Measurements from ENCODE around the gene ELMOD1. TPM values are rescaled to one million over a fixed set of nuclear protein-coding genes. Genes with fewer than 3 reads are reported as not detected.

The ELMOD1 gene
- total RNA-seq, 2 experiments from 2014 or later, result not detected

GRCh38 chr11:107707215-107707671 lies 116.3 kb downstream of the ELMOD1 start:
- H3K4me2 ChIP-seq (ENCODE audit: low read length), result no peak overlapping the region
- H2AFZ ChIP-seq (ENCODE audit: low read length), result no peak overlapping the region
- no TSS peak for BruUV-seq (replicated peaks)
- intact Hi-C loops (cut with micrococcal nuclease; ENCODE audit: unreplicated experiment), result no loop called here
- no peaks in the 10 kb centered on the region for H3K4me1 ChIP-seq (ENCODE audit: insufficient read depth, low read length, poor library complexity, severe bottlenecking)
- H3K4me3 ChIP-seq (ENCODE audit: low read depth, low read length, poor library complexity, severe bottlenecking), result no peak overlapping the region
- H3K9me2 ChIP-seq (ENCODE audit: insufficient read depth, low read length), result no peaks in the 10 kb centered on the region
- CTCF ChIA-PET (ENCODE audit: unreplicated experiment), result no interaction called here
- TF ChIP-seq CTCF (conservative IDR thresholded peaks at IDR 0.05; ENCODE audit: low read length) (no peak), EZH2phosphoT487 (IDR thresholded peaks at IDR 0.05; ENCODE audit: borderline replicate concordance, low read depth, low read length) (no peak)
- no peaks in the 10 kb centered on the region; the same call in 1 of the 2 replicates for H4K20me1 ChIP-seq (ENCODE audit: insufficient read depth, low read length)
- no peak overlapping the region for H3K27ac ChIP-seq (ENCODE audit: low read depth, low read length, poor library complexity, severe bottlenecking)
- H3K9me3 ChIP-seq (ENCODE audit: low read length), result no peaks in the 10 kb centered on the region
- no peaks in the 10 kb centered on the region for H3K79me2 ChIP-seq (ENCODE audit: insufficient read depth, low read depth, low read length)
- POLR2A ChIA-PET, result no interaction called here
- DNase-seq (ENCODE audit: low spot score), result no peak
- H3K36me3 ChIP-seq (ENCODE audit: insufficient read depth, low read length), result no peaks in the 10 kb centered on the region

DNA sequence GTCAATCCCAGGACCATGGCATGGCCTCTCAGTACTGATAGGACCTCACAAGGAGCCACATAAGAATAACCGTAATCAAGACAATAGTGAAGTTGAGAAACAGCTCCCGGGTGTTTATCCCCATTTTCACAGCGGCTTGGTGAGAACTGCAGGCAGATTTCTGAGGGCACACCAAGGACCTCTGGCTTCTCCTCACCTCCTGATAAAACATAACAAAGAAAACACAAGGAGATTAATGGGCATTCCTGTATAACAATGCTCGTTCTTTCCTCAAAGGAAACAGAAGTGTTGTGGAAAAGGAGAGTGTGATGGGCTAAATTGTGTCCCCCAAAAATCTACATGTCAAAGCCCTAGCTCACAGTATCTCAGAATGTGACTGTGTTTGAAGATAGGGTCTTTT lies 116.9 kb downstream of the ELMOD1 start:
- BruUV-seq (replicated peaks), result no TSS peak
- no peak for TF ChIP-seq CTCF (conservative IDR thresholded peaks at IDR 0.05; ENCODE audit: low read length)
- TF ChIP-seq EZH2phosphoT487 (IDR thresholded peaks at IDR 0.05; ENCODE audit: borderline replicate concordance, low read depth, low read length), result no peak
- Histone ChIP-seq H3K4me3 (ENCODE audit: low read depth, low read length, poor library complexity, severe bottlenecking) (no peak overlapping the region), H3K27ac (ENCODE audit: low read depth, low read length, poor library complexity, severe bottlenecking) (no peak overlapping the region), H2AFZ (ENCODE audit: low read length) (no peak overlapping the region), H3K36me3 (ENCODE audit: insufficient read depth, low read length) (no peaks in the 10 kb centered on the region), H3K9me2 (ENCODE audit: insufficient read depth, low read length) (no peaks in the 10 kb centered on the region), H3K4me2 (ENCODE audit: low read length) (no peak overlapping the region), H4K20me1 (ENCODE audit: insufficient read depth, low read length) (no peaks in the 10 kb centered on the region; the same call in 1 of the 2 replicates), H3K79me2 (ENCODE audit: insufficient read depth, low read depth, low read length) (no peaks in the 10 kb centered on the region), H3K4me1 (ENCODE audit: insufficient read depth, low read length, poor library complexity, severe bottlenecking) (no peaks in the 10 kb centered on the region), H3K9me3 (ENCODE audit: low read length) (no peaks in the 10 kb centered on the region)
- POLR2A ChIA-PET, result no interaction called here
- DNase-seq (ENCODE audit: low spot score), result no peak
- intact Hi-C loops (cut with micrococcal nuclease; ENCODE audit: unreplicated experiment), result no loop called here
- CTCF ChIA-PET (ENCODE audit: unreplicated experiment), result no interaction called here

GRCh38 chr11:107708792-107709191 lies 117.8 kb downstream of the ELMOD1 start:
- Histone ChIP-seq H3K27ac (ENCODE audit: low read depth, low read length, poor library complexity, severe bottlenecking) (no peak overlapping the region), H3K36me3 (ENCODE audit: insufficient read depth, low read length) (no peaks in the 10 kb centered on the region), H2AFZ (ENCODE audit: low read length) (no peak overlapping the region), H3K79me2 (ENCODE audit: insufficient read depth, low read depth, low read length) (no peaks in the 10 kb centered on the region), H3K4me2 (ENCODE audit: low read length) (no peak overlapping the region), H3K9me3 (ENCODE audit: low read length) (no peaks in the 10 kb centered on the region), H4K20me1 (ENCODE audit: insufficient read depth, low read length) (no peaks in the 10 kb centered on the region; the same call in 1 of the 2 replicates), H3K9me2 (ENCODE audit: insufficient read depth, low read length) (no peaks in the 10 kb centered on the region), H3K4me3 (ENCODE audit: low read depth, low read length, poor library complexity, severe bottlenecking) (no peak overlapping the region), H3K4me1 (ENCODE audit: insufficient read depth, low read length, poor library complexity, severe bottlenecking) (no peaks in the 10 kb centered on the region)
- TF ChIP-seq CTCF (conservative IDR thresholded peaks at IDR 0.05; ENCODE audit: low read length) (no peak), EZH2phosphoT487 (IDR thresholded peaks at IDR 0.05; ENCODE audit: borderline replicate concordance, low read depth, low read length) (no peak)
- intact Hi-C loops (cut with micrococcal nuclease; ENCODE audit: unreplicated experiment), result no loop called here
- no TSS peak for BruUV-seq (replicated peaks)
- DNase-seq (ENCODE audit: low spot score), result no peak
- CTCF ChIA-PET (ENCODE audit: unreplicated experiment), result no interaction called here
- POLR2A ChIA-PET, result interaction anchor here (0.5 kb wide), 1 partner anchor 1093 kb away, joined by 3 read pairs; no protein-coding TSS in a partner anchor

All from OCI-LY7 (cell line).